Motor neuron (in vitro differentiated cells): Measurements from ENCODE around the gene DHRS1. TPM values are rescaled to one million over a fixed set of nuclear protein-coding genes. Genes with fewer than 3 reads are reported as not detected.

Experiments
- ATAC-seq, 8 experiments: fragments of 200-7000 bp; cut with Tn5 transposase; replicated peaks in 6 of 8; 2 replicates each; pipeline ENCODE4 v1.8.0; 2021; ENCODE audit warnings: mild to moderate bottlenecking in 8 of 8, moderate library complexity in 8 of 8
- H3K27ac ChIP-seq, 2 donors: fragments of 250-450 bp; sonication (Bioruptor Pico); 2 replicates each; pipeline ENCODE4 v1.9.0; 2021; ENCODE audit warnings: antibody characterized with exemption in 2 of 2, mild to moderate bottlenecking in 2 of 2, moderate library complexity in 1 of 2
- H3K4me1 ChIP-seq, 2 donors: fragments of 250-450 bp; sonication (Bioruptor Pico); replicated peaks in 1 of 2; 2 replicates each; pipeline ENCODE4 v1.6.1; 2021; ENCODE audit warnings: antibody characterized with exemption in 2 of 2, mild to moderate bottlenecking in 2 of 2, moderate library complexity in 1 of 2
- H3K4me3 ChIP-seq, 5 donors: fragments of 250-450 bp; sonication (Bioruptor Pico); 2 replicates each; pipeline ENCODE4 v1.9.0; 2021; ENCODE audit warnings: antibody characterized with exemption in 5 of 5, mild to moderate bottlenecking in 5 of 5, moderate library complexity in 4 of 5
- WGBS, 10 experiments: fragments of 450-650 bp; shearing (Covaris generic); methylation state at CpG; one replicate each; pipeline ENCODE4 v1.0.0; 2022; 5-methylcytosine and 5-hydroxymethylcytosine counted together
- in situ Hi-C, 9 experiments: fragments of 400-800 bp; cut with MboI; loops; one replicate each; pipeline ENCODE4 v1.15.0; 2021; ENCODE audit warnings: low sequenced_read_pairs in 9 of 9, low pct_unique_long_range_greater_than_20kb in 2 of 9; ENCODE audit not compliant: unreplicated experiment in 9 of 9
- total RNA-seq, 8 experiments: library from RNA; unstranded; fragments of 300-600 nt; gene quantifications; 2 replicates each; pipeline versions ENCODE4 v1.2.3 to v1.2.4, GENCODE V29; 2022

DHRS1 gene
- total RNA-seq, 8 experiments from 2014 or later: 11.4 to 26.5 (median 16.4) TPM

DNA sequence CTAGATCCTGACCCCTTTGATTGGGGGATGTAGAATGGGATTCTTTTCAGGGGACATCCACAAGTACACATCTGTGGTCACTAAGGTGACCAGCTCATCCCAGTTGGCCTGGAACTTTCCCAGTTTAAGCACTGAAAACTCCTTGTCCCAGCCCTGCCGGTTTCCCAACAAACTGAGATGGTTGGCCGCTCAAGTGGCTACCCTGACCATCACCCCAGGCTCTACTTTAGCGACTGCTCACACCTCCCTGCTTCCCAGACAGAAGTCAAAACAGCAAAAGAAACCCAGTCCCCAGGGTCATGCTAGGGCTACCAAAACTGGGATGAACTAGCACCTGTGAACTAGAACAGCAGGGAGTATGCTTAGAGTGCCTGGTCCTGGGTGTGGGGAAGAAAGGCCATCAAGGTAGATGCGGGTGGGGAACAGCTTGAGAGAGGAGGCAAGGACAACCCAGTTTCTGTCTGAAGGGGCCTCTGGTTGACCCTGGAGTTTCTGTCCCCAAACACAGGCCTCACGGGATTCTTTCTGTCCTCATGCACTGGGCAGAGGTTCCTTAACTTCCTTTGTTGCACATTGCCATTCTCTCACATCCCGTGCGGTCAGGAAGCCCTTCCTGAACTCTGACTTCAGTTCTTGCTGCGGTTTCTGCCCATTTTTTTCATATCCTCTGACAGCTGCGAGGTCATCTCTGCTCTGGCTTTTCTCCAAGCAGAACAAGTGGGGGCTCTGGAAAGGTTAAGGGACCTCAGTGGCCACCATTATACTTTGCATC lies 13.3 kb upstream of the DHRS1 start:
- Histone ChIP-seq H3K4me1 (peaks cover 0 to 4% of the 10 kb centered on the region in 2 donors), H3K4me3 (no peak overlapping the region), H3K27ac (no peak overlapping the region)
- in situ Hi-C loops: no loop called here
- ATAC-seq: no peak
- 78 to 100% (median 89%) methylated on average over 1 to 7 of the region's 9 CpGs; no CpG with 5 or more reads in 1 of the 10 experiments for WGBS, 10 experiments

DNA sequence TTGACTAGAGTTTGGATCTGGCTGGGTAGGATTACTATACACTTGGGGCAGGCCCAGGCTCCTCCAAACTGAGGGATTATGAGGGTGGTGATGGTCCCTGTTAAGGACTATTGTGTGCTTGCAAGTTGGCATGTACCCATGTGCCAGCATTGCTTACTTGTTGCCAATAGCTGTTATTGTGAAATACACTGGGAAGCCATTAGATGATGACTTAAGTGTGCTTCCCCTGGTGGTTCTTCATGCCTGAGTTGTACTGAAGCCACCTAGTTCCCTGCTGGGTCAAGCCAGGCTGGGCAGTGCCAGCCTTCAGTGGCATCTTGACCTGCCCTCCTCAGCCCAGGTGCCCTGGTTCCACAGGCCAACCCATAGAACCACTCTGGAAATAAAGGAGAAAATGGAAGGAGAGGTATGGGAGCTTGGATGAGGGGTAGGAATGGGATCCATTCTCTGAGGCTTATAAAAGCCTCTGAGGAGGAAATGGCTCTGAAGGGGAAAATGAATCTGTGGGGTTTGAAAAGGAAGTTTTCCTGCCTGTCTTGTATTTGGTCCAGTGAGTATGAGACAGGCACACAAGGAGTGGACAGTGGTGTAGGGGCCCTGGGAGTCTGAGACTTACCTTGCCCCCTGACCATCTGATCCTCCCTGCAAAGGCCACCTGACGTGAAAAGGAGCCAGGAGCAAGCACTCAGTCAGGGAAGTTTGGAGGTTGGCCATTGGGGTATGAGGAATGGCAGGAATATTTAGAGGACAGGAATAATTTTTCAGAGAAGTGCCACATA lies 12.4 kb upstream of the DHRS1 start:
- H3K27ac ChIP-seq: no peak overlapping the region
- H3K4me1 ChIP-seq: peaks cover 0 to 7% of the 10 kb centered on the region in 2 donors
- 88 to 100% (median 100%) methylated on average over 1 of the region's 1 CpG; no CpG with 5 or more reads in 4 of the 10 experiments for WGBS, 10 experiments
- no peak for ATAC-seq
- in situ Hi-C loops: no loop called here
- no peak overlapping the region for H3K4me3 ChIP-seq

- in situ Hi-C loops: no loop called here
- Histone ChIP-seq H3K4me1 (peaks cover 0 to 3% of the 10 kb centered on the region in 2 donors), H3K27ac (no peak within 1 kb of the TSS), H3K4me3 (no peak within 1 kb of the TSS)
- ATAC-seq: peak; percentile 13 to 90 (median 86)
- WGBS, 10 experiments: 27 to 90% (median 63%) methylated on average over 2 to 19 of the region's 99 CpGs; no CpG with 5 or more reads in 6 of the 10 experiments
These were observed 11.3 kb upstream of the DHRS1 start, which contains the start of gene LTB4R for GRCh38 chr14:24310646-24311604. Gene LTB4R (plus strand): TSS chr14:24311502. CDS start chr14:24315652, 4,150 bp downstream.

DNA sequence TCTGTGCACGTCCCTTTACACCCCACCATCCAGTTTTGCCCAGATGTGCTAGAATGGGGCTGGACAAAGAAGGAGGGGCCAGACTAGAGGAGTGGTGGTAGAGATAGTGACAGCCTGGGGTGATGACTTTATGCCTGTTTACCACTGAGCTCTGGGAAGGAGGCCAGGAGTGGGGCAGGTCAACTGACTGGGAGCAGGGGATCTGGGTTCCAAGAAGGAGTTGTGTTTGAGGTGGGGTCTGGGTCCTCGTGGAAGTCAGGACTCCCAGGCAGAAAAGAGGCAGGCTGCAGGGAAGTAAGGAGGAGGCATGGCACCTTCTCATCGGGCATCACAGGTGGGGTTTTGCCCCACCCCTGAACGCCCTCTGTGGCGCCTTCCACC lies 10.7 kb upstream of the DHRS1 start:
- ATAC-seq: peak in 4 of 8 experiments; percentile 3 to 15 (median 8)
- Histone ChIP-seq H3K27ac (no peak overlapping the region), H3K4me3 (no peak overlapping the region), H3K4me1 (peaks cover 0 to 3% of the 10 kb centered on the region in 2 donors)
- in situ Hi-C loops: no loop called here
- WGBS, 10 experiments: 80 to 100% (median 100%) methylated on average over 1 to 3 of the region's 5 CpGs; no CpG with 5 or more reads in 7 of the 10 experiments

- peaks cover 0 to 3% of the 10 kb centered on the region in 2 donors for H3K4me1 ChIP-seq
- no peak within 1 kb of the TSS for H3K27ac ChIP-seq
- in situ Hi-C loops: no loop called here
- no peak within 1 kb of the TSS for H3K4me3 ChIP-seq
- WGBS, 10 experiments: 40 to 100% (median 90%) methylated on average over 1 to 3 of the region's 5 CpGs; no CpG with 5 or more reads in 4 of the 10 experiments
- peak in 1 of 8 experiments; percentile 6 for ATAC-seq
These were observed 10.1 kb upstream of the DHRS1 start, which contains the start of gene LTB4R2 for GRCh38 chr14:24309538-24310264. Gene LTB4R2 (plus strand): TSS chr14:24310140. CDS start chr14:24310665, 525 bp downstream.

DNA sequence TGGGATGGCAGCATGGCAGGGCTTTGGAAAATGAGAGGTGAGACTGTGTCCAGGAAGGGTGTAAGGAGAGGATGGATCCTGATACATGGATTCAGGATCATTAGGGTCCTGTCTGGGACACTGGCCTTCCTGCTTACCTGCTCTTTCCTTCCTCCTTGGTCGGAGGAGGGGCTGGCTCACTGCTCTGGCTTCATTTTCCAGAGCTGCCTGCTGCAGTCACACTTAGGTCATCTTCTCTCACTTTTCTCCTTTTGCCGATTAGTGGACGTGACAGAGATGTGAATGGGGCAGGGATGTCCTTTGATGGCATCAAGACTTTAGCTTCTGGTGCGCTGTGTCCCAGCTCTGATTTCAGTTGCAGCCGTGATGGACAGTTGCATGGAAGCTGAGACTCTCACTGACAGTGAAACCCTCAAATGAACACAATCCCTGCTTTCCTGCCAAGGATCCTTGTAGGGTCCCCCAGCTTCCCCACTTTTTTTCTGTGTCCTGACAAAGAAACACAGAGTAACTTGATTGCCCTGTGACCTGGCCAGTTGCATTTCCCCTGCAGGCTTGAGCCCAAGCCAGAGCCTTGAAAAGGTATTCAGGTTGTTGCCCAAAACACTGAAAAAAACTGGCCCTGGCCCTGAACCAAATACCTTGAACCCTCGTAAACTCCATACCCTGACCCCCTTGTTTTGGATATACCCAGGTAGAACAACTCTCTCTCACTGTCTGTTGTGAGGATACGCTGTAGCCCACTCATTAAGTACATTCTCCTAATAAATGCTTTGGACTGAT lies 9.0 kb upstream of the DHRS1 start:
- H3K27ac ChIP-seq: no peak overlapping the region
- 35 to 100% (median 87%) methylated on average over 1 to 5 of the region's 7 CpGs; no CpG with 5 or more reads in 2 of the 10 experiments for WGBS, 10 experiments
- no peak overlapping the region for H3K4me3 ChIP-seq
- peak in 2 of 8 experiments; percentile 3 to 31 for ATAC-seq
- H3K4me1 ChIP-seq: peaks cover 0 to 3% of the 10 kb centered on the region in 2 donors
- in situ Hi-C loops: no loop called here

DNA sequence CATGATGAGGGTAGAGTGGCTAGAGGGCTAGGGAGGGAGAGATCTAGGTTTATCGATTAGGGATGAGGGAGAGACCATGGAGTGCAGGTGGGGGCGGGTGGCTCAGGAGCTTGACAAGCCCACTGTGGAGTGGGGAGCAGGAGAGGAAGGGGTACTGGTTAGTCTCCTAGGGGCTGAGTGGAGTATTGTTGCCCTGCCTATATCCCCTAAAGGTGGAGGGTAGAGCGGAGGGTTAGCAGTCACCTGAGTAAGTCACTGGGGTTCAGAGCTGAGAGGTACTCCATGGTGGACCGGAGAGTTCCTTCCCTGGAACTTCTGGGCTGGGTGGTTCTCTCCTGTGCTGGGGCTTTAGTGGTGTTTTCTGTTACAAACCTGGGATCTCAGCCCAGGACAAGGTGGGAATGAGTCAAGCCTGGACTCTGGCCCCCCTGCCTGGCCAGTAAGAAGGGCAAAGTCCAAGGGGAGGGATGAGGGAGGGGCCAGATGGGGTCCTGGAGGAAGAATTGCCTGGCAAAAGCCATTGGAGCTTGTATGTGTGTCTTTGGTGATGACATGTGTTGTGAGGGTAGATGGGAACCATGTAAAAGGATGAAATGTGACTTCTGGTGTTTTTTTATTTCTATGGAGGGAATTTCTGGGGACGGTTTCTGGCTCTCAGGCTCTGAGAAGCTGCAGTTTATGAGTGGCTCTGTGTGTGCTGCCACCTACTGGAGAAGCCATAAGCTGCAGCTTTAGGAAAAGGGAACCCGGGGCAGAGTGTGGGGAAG lies 8.2 kb upstream of the DHRS1 start, which contains the start of gene CIDEB:
TSS of gene CIDEB (minus strand) at position 403 of the 767 bp plus-strand sequence. CDS start at position 284, 119 bp downstream.
- Histone ChIP-seq H3K4me1 (peaks cover 0 to 3% of the 10 kb centered on the region in 2 donors), H3K27ac (no peak within 1 kb of the TSS), H3K4me3 (no peak within 1 kb of the TSS)
- in situ Hi-C loops: no loop called here
- WGBS, 10 experiments: 0 to 100% (median 20%) methylated on average over 1 to 3 of the region's 6 CpGs; no CpG with 5 or more reads in 1 of the 10 experiments
- peak; percentile 18 to 76 (median 46) for ATAC-seq

DNA sequence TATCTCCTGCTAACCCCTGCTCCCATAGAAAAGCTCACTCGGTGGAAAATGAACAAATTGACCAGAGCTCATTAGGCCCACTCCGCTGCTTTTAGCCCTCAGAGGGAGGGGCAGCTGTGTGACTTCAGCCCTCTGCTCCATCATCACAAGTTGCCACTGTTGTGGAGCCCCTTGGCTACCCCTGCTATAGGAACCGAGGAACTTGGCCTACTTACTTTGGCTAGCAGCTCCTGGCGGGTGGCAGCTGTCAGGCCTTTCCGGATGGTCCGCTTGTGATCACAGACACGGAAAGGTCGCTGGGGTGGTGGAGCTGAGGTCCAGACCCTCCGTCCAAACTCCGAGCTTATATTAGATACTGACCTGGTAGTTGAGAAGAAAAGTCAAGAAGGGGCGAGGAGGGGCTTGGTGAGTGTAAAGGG lies 7.6 kb upstream of the DHRS1 start:
- no peak for ATAC-seq
- WGBS, 10 experiments: 0 to 100% (median 90%) methylated on average over 1 to 10 of the region's 11 CpGs; no CpG with 5 or more reads in 1 of the 10 experiments

DNA sequence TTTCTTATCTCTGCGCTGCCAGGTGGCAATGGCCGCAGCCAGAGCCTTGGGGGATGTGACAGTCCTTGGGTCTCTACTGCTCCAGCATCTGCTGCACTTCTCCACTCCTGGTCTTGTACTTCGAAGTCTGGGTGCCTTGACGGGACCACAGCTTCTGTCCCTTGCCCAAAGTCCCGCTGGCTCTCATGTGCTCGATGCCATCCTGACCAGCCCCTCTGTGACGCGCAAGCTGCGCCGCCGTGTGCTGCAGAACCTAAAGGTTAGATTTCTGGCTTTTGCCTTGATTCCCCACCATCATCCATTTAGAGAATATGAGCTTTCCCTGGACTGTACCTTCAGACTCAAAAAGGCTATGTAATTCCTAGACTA lies 4.4 kb upstream of the DHRS1 start:
- 90 to 100% (median 98%) methylated on average over 2 to 8 of the region's 11 CpGs; no CpG with 5 or more reads in 5 of the 10 experiments for WGBS, 10 experiments
- in situ Hi-C loops: no loop called here

More for the DNA sequence above, 7.6 kb upstream of the DHRS1 start:
- in situ Hi-C loops: no loop called here
- H3K4me1 ChIP-seq: peaks cover 0 to 3% of the 10 kb centered on the region in 2 donors
- H3K27ac ChIP-seq: no peak overlapping the region
- H3K4me3 ChIP-seq: no peak overlapping the region

DNA sequence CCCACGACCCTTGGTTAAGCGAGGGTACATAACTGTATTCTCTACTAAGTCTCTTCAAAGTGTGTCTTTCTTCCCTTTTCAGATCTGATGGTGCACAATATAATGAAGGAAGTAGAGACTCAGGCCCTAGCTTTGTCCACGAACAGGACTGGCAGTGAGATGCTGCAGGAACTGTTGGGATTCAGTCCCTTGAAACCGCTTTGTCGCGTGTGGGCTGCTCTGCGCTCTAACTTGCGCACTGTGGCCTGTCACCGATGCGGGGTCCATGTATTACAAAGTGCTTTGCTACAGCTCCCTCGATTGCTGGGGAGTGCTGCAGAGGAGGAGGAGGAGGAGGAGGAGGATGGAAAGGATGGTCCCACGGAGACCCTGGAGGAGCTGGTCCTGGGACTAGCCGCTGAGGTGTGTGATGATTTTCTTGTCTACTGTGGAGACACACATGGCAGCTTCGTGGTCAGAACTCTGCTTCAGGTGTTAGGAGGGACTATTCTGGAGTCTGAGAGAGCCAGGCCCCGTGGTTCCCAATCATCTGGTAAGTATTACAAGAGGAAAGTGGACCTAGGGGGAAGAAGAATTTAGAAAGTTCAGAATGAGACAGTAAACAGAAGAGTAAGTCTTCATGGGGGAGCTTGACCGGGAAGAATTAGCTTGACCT lies 873 bp upstream of the DHRS1 start:
- Histone ChIP-seq H3K4me3 (peak overlapping the region; percentile 67 to 95 (median 76)), H3K4me1 (peaks cover 6 to 10% of the 10 kb centered on the region in 2 donors), H3K27ac (no peak overlapping the region)
- 26 to 86% (median 41%) methylated on average over 1 to 7 of the region's 16 CpGs; no CpG with 5 or more reads in 5 of the 10 experiments for WGBS, 10 experiments
- no peak for ATAC-seq
- in situ Hi-C loops: no loop called here

More for the DNA sequence above, 4.4 kb upstream of the DHRS1 start:
- H3K4me1 ChIP-seq: peaks cover 3 to 7% of the 10 kb centered on the region in 2 donors
- H3K27ac ChIP-seq: no peak overlapping the region
- ATAC-seq: no peak
- no peak overlapping the region for H3K4me3 ChIP-seq
